GM12872 (cell line): ENCODE measurements around the gene TMA7B.

Source experiments
- TF ChIP-seq, protein P1 (sequence below): IDR thresholded peaks from 3 replicates; pipeline ENCODE4 v1.5.1; 2011; ENCODE audit warnings: low read depth, mild to moderate bottlenecking, low read length, moderate library complexity; ENCODE audit not compliant: insufficient read depth

TMA7B gene

DNA sequence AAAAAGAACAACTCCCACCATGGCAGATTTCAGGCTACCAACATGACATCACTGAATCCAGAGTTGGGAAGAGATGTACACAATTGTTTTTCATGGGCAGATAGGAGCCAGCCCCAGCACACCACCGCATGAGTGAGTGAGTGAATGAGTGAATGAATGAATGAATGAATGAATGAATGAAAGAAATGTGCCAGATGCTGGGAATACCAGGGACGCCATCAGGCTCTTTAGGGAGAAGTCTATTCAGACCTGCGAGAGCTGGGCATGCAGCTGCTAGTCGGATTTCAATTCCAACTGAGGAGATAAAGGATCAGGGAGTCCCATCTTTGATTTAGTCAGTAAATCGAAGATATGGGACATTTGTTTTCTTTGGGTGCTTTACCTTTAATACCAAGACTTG lies 19.3 kb downstream of the TMA7B start:
- TF ChIP-seq, protein P1, sequence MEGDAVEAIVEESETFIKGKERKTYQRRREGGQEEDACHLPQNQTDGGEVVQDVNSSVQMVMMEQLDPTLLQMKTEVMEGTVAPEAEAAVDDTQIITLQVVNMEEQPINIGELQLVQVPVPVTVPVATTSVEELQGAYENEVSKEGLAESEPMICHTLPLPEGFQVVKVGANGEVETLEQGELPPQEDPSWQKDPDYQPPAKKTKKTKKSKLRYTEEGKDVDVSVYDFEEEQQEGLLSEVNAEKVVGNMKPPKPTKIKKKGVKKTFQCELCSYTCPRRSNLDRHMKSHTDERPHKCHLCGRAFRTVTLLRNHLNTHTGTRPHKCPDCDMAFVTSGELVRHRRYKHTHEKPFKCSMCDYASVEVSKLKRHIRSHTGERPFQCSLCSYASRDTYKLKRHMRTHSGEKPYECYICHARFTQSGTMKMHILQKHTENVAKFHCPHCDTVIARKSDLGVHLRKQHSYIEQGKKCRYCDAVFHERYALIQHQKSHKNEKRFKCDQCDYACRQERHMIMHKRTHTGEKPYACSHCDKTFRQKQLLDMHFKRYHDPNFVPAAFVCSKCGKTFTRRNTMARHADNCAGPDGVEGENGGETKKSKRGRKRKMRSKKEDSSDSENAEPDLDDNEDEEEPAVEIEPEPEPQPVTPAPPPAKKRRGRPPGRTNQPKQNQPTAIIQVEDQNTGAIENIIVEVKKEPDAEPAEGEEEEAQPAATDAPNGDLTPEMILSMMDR = no peak

DNA sequence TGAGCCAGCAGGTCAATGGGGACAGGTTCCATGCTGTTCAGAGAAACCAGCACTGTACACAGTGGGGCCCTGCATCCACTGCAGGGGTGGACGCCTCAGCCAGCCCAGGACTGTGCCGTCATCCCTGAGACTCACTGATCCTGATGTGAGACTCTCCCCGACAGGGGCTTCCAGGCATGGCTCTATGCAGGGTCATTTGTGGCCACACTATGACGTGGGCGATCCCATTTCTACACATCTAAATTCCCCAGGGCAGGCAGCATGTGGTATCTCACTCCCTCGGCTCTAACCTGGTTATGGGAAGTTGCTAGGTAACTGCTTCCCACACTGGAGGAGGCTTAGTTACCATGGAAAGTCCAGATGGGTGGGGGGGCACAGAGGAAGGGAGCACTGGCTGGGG lies 20.4 kb downstream of the TMA7B start:
- TF ChIP-seq, protein P1 = no peak

DNA sequence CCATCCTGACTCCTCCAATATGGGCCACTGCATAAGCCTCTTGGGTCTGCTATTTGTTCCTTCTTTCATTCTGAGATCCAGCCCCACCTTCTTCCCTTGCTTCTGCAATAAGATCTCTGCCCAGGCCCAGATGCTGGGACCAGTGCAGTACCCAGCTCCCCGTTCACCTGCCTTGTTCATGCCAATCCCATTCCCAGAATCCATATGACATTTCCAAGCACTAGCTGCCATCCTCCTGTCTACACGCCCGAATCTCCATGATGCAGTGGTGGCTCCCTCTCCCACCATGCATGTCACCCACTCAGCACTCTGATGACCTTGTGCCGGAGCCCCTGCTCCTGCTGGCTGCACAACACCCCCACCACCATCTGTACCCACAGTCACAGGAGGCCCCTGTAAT lies 23.1 kb downstream of the TMA7B start:
- TF ChIP-seq, protein P1 = no peak

DNA sequence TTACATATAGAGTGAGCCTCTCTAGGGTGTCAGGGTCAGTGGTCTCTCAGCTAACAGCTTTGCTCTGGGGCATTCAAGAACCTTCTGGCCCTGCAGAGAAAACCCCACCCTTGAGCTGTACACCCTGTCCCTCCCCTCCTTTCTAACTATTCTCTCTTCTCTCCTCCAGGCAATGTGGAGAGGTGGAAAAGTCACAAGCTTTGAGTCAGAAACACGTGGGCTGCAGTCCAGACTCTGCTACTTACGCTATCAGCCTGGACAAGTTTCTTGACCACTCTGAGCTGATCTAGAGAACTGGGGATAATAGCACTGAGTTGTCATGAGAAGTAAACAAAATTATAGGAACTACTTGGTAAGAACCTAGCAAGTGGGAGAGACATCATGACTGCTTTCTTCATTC lies 23.8 kb downstream of the TMA7B start:
- TF ChIP-seq, protein P1 = no peak

DNA sequence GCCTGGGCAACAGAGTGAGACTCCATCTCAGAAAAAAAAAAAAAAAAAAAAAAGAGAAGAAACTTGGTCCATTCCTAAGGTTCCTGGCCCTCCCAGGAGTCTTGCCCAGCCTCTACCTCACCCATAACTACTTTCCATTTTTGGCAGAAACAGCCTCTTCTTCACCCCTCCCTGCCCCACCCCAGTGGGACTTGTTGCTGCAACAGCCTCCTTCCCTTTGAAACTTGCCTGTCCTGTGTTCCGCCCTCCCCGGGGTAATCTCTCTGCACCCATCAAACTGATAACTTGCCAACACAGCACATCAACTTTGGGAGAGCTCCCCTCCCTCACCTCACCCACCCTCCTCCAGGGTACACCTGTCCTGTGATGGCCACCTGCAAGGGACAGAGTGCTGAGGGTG lies 24.5 kb downstream of the TMA7B start:
- TF ChIP-seq, protein P1 = no peak

DNA sequence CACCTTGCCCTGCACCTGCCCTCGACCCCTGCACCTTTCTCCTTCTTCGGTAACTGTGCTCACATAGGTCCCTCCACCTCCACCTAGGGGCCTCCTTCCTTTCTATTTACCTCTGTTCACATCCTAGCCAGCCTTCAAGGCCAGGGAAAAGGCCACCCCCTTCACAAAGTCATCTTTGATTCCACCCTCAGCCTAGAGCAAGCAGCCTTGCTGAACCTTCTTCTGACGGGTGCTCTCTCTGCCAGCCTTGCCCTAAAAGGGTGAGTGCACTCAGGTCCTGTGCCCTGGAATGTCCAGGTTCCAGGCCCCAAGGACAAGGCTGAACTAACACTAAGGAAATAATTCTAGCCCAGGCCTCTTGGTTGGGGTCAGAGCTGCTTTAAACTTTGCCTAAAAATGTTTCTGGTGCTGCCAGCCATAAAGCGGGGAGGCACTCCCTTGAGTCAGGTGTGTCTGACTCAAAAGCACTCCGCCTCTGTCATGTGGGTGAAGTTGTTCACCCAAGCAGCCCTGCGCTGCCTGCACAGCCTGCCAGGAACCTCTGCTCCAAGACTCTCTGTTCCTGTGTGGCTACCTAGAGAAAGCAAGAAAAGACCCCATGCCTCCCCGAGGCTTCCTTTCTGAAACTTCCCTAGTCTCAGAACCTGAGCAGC lies 25.3 kb downstream of the TMA7B start:
- TF ChIP-seq, protein P1 = no peak

DNA sequence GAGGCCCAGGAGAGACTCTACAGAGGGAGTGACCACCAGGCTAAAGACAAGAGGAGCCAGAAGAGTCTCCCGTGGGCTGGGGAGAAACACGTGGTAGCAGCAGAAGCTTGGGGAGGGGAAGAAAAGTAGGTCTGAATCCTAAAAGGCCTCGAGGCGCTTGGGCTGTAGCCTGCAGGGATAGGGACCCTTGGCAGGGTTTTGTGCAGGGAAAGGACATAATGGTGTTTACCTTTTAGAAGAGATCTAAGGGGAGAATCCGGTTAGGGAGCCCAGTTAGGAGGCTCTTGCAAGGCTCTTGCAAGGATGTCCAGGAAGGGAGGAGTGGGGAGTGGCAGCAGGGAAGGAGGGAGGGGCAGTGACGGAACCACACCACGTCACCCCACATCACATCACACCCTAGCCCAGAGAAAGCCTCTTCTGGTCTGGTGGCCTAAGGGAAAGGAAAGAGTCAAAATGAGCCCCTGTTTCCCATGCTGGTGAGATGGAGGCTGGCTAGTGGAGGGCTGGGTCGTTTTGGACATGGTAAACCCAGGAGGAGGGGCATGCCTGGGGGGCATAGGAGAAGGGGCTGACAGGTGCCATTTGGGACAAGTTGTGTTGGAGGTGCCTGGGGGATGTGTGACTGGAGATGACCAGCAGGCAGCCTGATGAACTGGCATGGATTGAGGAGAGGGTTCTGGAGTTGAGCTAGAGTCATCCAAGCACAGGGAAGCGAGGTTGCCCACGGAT lies 28.4 kb downstream of the TMA7B start:
- TF ChIP-seq, protein P1 = no peak
